GM12878 (cell line): Measurements from ENCODE around the gene TRERF1. TPM values are rescaled to one million over a fixed set of nuclear protein-coding genes. Genes with fewer than 3 reads are reported as not detected.

ENCODE experiments used
- ATAC-seq: fragments of 200-7000 bp; cut with Tn5 transposase; 3 replicates; pipeline ENCODE4 v1.9.1; 2020; ENCODE audit warnings: mild to moderate bottlenecking, moderate library complexity
- BruUV-seq: library from RNA; stranded (reverse); fragments of 400-500 nt; replicated peaks from 2 replicates; lab custom pipeline; 2021; lab: Mats Ljungman, UMichigan
- CTCF ChIA-PET: fragments of 300-600 bp; sonication (Branson Sonifier 250); formaldehyde crosslinking; extraction: SDS; loops from one replicate; lab custom pipeline; 2021; ENCODE audit warnings: inconsistent platforms; lab: Yijun Ruan, JAX
- POLR2A ChIA-PET: fragments of 350-600 bp; formaldehyde crosslinking; extraction: SDS; loops from one replicate; lab custom pipeline; 2021; ENCODE audit warnings: inconsistent platforms; lab: Charles Lee
- RAD21 ChIA-PET: fragments of 300-600 bp; sonication (Branson Sonifier 250); formaldehyde crosslinking; loops from one replicate; lab custom pipeline; 2023; ENCODE audit warnings: antibody characterized with exemption; ENCODE audit not compliant: unreplicated experiment; lab: Charles Lee
- SMC1A ChIA-PET: fragments of 300-600 bp; sonication (Branson Sonifier 250); formaldehyde crosslinking; loops from one replicate; lab custom pipeline; 2023; ENCODE audit not compliant: unreplicated experiment, uncharacterized antibody; lab: Charles Lee
- DNase-seq: peaks from one replicate; pipeline ENCODE4 v3.0.0-alpha.2; 2011; ENCODE audit warnings: low read depth, low spot score
- FAIRE-seq: peaks from 3 replicates; lab custom pipeline; 2011; peaks lifted over from hg19 to GRCh38; lab: Jason Lieb, UNC
- H2AFZ ChIP-seq: 2 replicates; pipeline ENCODE4 v1.6.0; 2011; ENCODE audit warnings: low read depth, low read length, control low read depth; ENCODE audit not compliant: control insufficient read depth
- H3K27ac ChIP-seq: 2 replicates; pipeline ENCODE4 v1.5.1; 2011; ENCODE audit warnings: control low read depth; ENCODE audit not compliant: control insufficient read depth, insufficient read depth
- H3K27me3 ChIP-seq, 2 experiments: replicated peaks in 1 of 2; 2 replicates each; pipeline versions ENCODE4 v1.6.0 to v1.6.1; 2011; ENCODE audit warnings: low read length in 1 of 2; ENCODE audit not compliant: control insufficient read depth in 2 of 2, insufficient read depth in 2 of 2
- H3K36me3 ChIP-seq, 2 experiments: 2 replicates each; pipeline ENCODE4 v1.5.1; 2011; ENCODE audit warnings: low read length in 1 of 2; ENCODE audit not compliant: control insufficient read depth in 2 of 2, insufficient read depth in 2 of 2
- H3K4me1 ChIP-seq: 2 replicates; pipeline ENCODE4 v1.6.1; 2011; ENCODE audit warnings: mild to moderate bottlenecking, low read length, moderate library complexity, mixed read lengths; ENCODE audit not compliant: control insufficient read depth, insufficient read depth
- H3K4me2 ChIP-seq: 2 replicates; pipeline ENCODE4 v1.6.0; 2011; ENCODE audit warnings: control low read depth; ENCODE audit not compliant: control insufficient read depth, insufficient read depth
- H3K4me3 ChIP-seq: fragments of 200-600 bp; sonication (generic); 2 replicates; pipeline ENCODE4 v1.5.1; 2016
- H3K79me2 ChIP-seq: 2 replicates; pipeline ENCODE4 v1.6.0; 2011; ENCODE audit warnings: low read length; ENCODE audit not compliant: control insufficient read depth, insufficient read depth
- H3K9ac ChIP-seq: 2 replicates; pipeline ENCODE4 v1.8.0; 2011; ENCODE audit warnings: low read length, control low read depth, mixed read lengths; ENCODE audit not compliant: control insufficient read depth, insufficient read depth
- H3K9me3 ChIP-seq: replicated peaks from 3 replicates; pipeline ENCODE4 v1.5.1; 2011; ENCODE audit warnings: mild to moderate bottlenecking, low read length; ENCODE audit not compliant: control insufficient read depth, insufficient read depth
- H4K20me1 ChIP-seq: 2 replicates; pipeline ENCODE4 v1.6.0; 2011; ENCODE audit not compliant: control insufficient read depth, insufficient read depth
- HCFC1 ChIP-seq: fragments of 150-350 bp; IDR thresholded peaks from 2 replicates; pipeline ENCODE4 v1.6.1; 2014; ENCODE audit warnings: low read length
- IKZF2 ChIP-seq, 2 experiments: fragments of 450-650 bp; IDR thresholded peaks; 2 replicates each; pipeline ENCODE4 v1.6.1; 2017; ENCODE audit warnings: mild to moderate bottlenecking in 2 of 2, moderate library complexity in 2 of 2
- KAT2A ChIP-seq: conservative IDR thresholded peaks from 2 replicates; pipeline ENCODE4 v1.6.1; 2011; ENCODE audit warnings: low read depth, low read length; ENCODE audit not compliant: control insufficient read depth
- PML ChIP-seq: IDR thresholded peaks from 2 replicates; pipeline ENCODE4 v1.6.1; 2012; ENCODE audit warnings: low read length, inconsistent platforms
- POLR2A ChIP-seq: IDR thresholded peaks from 2 replicates; pipeline ENCODE4 v1.6.1; 2011; ENCODE audit warnings: low read depth, mild to moderate bottlenecking, low read length
- SKIL ChIP-seq: fragments of 450-650 bp; IDR thresholded peaks from 2 replicates; pipeline ENCODE4 v1.6.1; 2017; ENCODE audit warnings: mild to moderate bottlenecking, low read depth, inconsistent platforms; ENCODE audit not compliant: poor library complexity, severe bottlenecking
- SMAD1 ChIP-seq: fragments of 450-650 bp; IDR thresholded peaks from 2 replicates; pipeline ENCODE4 v1.6.1; 2018; ENCODE audit warnings: mild to moderate bottlenecking, low read depth; ENCODE audit not compliant: partially characterized antibody
- ZBTB40 ChIP-seq: fragments of 450-650 bp; IDR thresholded peaks from 2 replicates; pipeline ENCODE4 v1.6.1; 2016; ENCODE audit warnings: mild to moderate bottlenecking, moderate library complexity, borderline replicate concordance
- WGBS: methylation state at CpG from one replicate; pipeline ENCODE4 v1.1.6; 2016; ENCODE audit warnings: low lambda C conversion rate; ENCODE audit not compliant: insufficient replicate concordance, insufficient coverage; ENCODE audit errors: missing lambda C conversion rate; 5-methylcytosine and 5-hydroxymethylcytosine counted together
- in situ Hi-C: fragments of 300-500 bp; cut with MboI; formaldehyde crosslinking; loops from 9 replicates; pipeline ENCODE4 v1.14.3; 2018; ENCODE audit warnings: mixed read lengths
- intact Hi-C: fragments of 100-400 bp; cut with micrococcal nuclease; formaldehyde crosslinking; loops from one replicate; pipeline ENCODE4 v1.14.2; 2022; ENCODE audit not compliant: unreplicated experiment
- polyA plus RNA-seq, 11 experiments: library from polyadenylated mRNA; depleted of rRNA in 4 of 11; unstranded in 6 of 11; stranded (reverse) in 5 of 11; fragments of >200 nt; fragmentation: Nextera tagmentation in 4 of 11; fragmentation: Illumina TruSeq in 1 of 11; extraction: Ambion mirVana in 4 of 11; extraction: Trizol in 1 of 11; gene quantifications; 1 replicate in 1 of 11; 2 replicates in 10 of 11; pipeline versions ENCODE4 v1.2.1 to v1.2.3, GENCODE V29; 2011 to 2016; ENCODE audit warnings: inconsistent platforms in 2 of 11, missing spikeins in 2 of 11, low read depth in 1 of 11
- total RNA-seq, 4 experiments: library from RNA; depleted of rRNA in 3 of 4; stranded (reverse); fragments of >200 nt in 3 of 4; fragmentation: Illumina TruSeq in 1 of 4; extraction: Trizol in 1 of 4; gene quantifications; 2 replicates each; pipeline versions ENCODE4 v1.2.1 to v1.2.3, GENCODE V29; 2013 to 2021

Gene TRERF1
- total and polyA plus RNA-seq, 10 of the 15 experiments (the other 5 are each of a cell fraction or from before 2014, with no cell fraction given), result 2.2 to 19.4 (median 7.2) TPM

- Histone ChIP-seq H3K27me3 (no peaks in the 10 kb centered on the region), H3K9ac (no peak overlapping the region), H3K79me2 (peaks cover 4% of the 10 kb centered on the region), H3K27ac (no peak overlapping the region), H3K9me3 (no peaks in the 10 kb centered on the region), H2AFZ (no peak overlapping the region), H3K4me1 (peaks cover 18% of the 10 kb centered on the region), H3K4me2 (no peak overlapping the region), H3K36me3 (no peaks in the 10 kb centered on the region), H3K4me3 (no peak overlapping the region), H4K20me1 (peaks cover 6% of the 10 kb centered on the region)
- ChIA-PET POLR2A (interaction anchor here (0.6 to 1.2 kb wide), 2 partner anchors 13 to 115 kb away, joined by 3 to 4 read pairs; no protein-coding TSS in a partner anchor), RAD21 (interaction anchor here (0.9 to 1.5 kb wide), 5 partner anchors 10 to 64 kb away, joined by 3 to 7 read pairs (median 3); partner anchors contain the start of gene TRERF1), SMC1A (interaction anchor here (0.7 to 3.3 kb wide), 12 partner anchors 11 to 144 kb away, joined by 3 to 24 read pairs (median 3); no protein-coding TSS in a partner anchor), CTCF (interaction anchor here (0.6 to 2.8 kb wide), 8 partner anchors 12 to 144 kb away, joined by 3 to 20 read pairs (median 5); no protein-coding TSS in a partner anchor)
- in situ Hi-C loops, result no loop called here
- ATAC-seq (no peak), DNase-seq (no peak), FAIRE-seq (no peak)
- 92% methylated on average over 7 of the region's 7 CpGs for WGBS
- intact Hi-C loops, result loop anchor here (5.0 kb wide), 2 partner anchors 104 to 144 kb away; no protein-coding TSS in a partner anchor
- TF ChIP-seq PML (no peak), IKZF2 (IDR thresholded peaks at IDR 0.05) (no peak), SKIL (no peak), POLR2A (no peak), HCFC1 (no peak), ZBTB40 (no peak), SMAD1 (no peak), KAT2A (no peak)
- BruUV-seq, result no TSS peak
These were observed 48.3 kb downstream of the TRERF1 start for GRCh38 chr6:42403421-42403820.
